H1 (cell line): ENCODE measurements around the gene TBC1D3I. TPM values are rescaled to one million over a fixed set of nuclear protein-coding genes. Genes with fewer than 3 reads are reported as not detected.
"Not testable (repeated sequence)": the region's sequence is repeated elsewhere in the genome, so short reads cannot be mapped to it uniquely, and the experiment has no call there.

Source experiments
- CTCF ChIA-PET: fragments of 300-600 bp; sonication (Branson Sonifier 250); formaldehyde crosslinking; loops from one replicate; lab custom pipeline; 2021; ENCODE audit not compliant: partially characterized antibody; lab: Charles Lee
- POLR2A ChIA-PET: fragments of 300-600 bp; sonication (Branson Sonifier 250); formaldehyde crosslinking; loops from one replicate; lab custom pipeline; 2021; ENCODE audit warnings: inconsistent platforms; ENCODE audit not compliant: partially characterized antibody; lab: Charles Lee
- DNase-seq, 2 experiments: peaks; one replicate each; pipeline versions ENCODE4 v3.0.0 to v3.0.0-alpha.2; 2010 to 2022; ENCODE audit warnings: low spot score in 2 of 2, low read depth in 1 of 2, mixed read lengths in 1 of 2
- FAIRE-seq: peaks from 2 replicates; lab custom pipeline; 2011; peaks lifted over from hg19 to GRCh38; lab: Jason Lieb, UNC
- H2AFZ ChIP-seq: 2 replicates; pipeline ENCODE4 v1.8.1; 2012; ENCODE audit warnings: low read length, inconsistent platforms
- H2AK5ac ChIP-seq: 2 replicates; pipeline ENCODE4 v1.6.1; 2013; ENCODE audit warnings: low read depth, low read length
- H2BK120ac ChIP-seq: replicated peaks from 2 replicates; pipeline ENCODE3; 2013; ENCODE audit warnings: low read depth, low read length, inconsistent platforms
- H2BK12ac ChIP-seq: 2 replicates; pipeline ENCODE4 v1.6.1; 2013; ENCODE audit warnings: low read depth, low read length
- H2BK15ac ChIP-seq: 2 replicates; pipeline ENCODE4 v1.6.1; 2013; ENCODE audit warnings: low read length
- H2BK20ac ChIP-seq: 2 replicates; pipeline ENCODE4 v1.6.1; 2013; ENCODE audit warnings: low read length
- H2BK5ac ChIP-seq: 2 replicates; pipeline ENCODE4 v1.6.1; 2013; ENCODE audit warnings: low read depth, low read length
- H3K14ac ChIP-seq: 2 replicates; pipeline ENCODE4 v1.6.1; 2013; ENCODE audit warnings: inconsistent platforms; ENCODE audit not compliant: insufficient read length
- H3K18ac ChIP-seq: 2 replicates; pipeline ENCODE4 v1.6.1; 2013; ENCODE audit warnings: low read length; ENCODE audit errors: extremely low read depth
- H3K23ac ChIP-seq: 2 replicates; pipeline ENCODE4 v1.6.1; 2013; ENCODE audit warnings: inconsistent platforms; ENCODE audit not compliant: insufficient read length
- H3K23me2 ChIP-seq: 2 replicates; pipeline ENCODE4 v1.6.1; 2013; ENCODE audit warnings: low read depth, low read length
- H3K27ac ChIP-seq: 2 replicates; pipeline ENCODE4 v1.6.1; 2011; ENCODE audit warnings: low read depth, low read length, inconsistent platforms
- H3K27me3 ChIP-seq, 4 experiments: replicated peaks in 1 of 4; 1 replicate in 1 of 4; 2 replicates in 3 of 4; pipeline versions ENCODE4 v1.6.1 to v1.8.1; 2011 to 2013; ENCODE audit warnings: low read length in 3 of 4, mild to moderate bottlenecking in 3 of 4, inconsistent platforms in 2 of 4, mixed read lengths in 2 of 4, moderate library complexity in 1 of 4; ENCODE audit not compliant: control insufficient read depth in 3 of 4, insufficient read depth in 3 of 4; ENCODE audit errors: extremely low read depth in 1 of 4
- H3K36me3 ChIP-seq, 4 experiments: 2 replicates each; pipeline versions ENCODE4 v1.6.1 to v1.8.1; 2011 to 2013; ENCODE audit warnings: mild to moderate bottlenecking in 4 of 4, low read length in 3 of 4, moderate library complexity in 2 of 4, control low read depth in 1 of 4, inconsistent platforms in 1 of 4; ENCODE audit not compliant: insufficient read depth in 4 of 4, control insufficient read depth in 2 of 4
- H3K4ac ChIP-seq: replicated peaks from 2 replicates; pipeline ENCODE3; 2013; ENCODE audit warnings: low read length, low read depth, mixed read lengths, inconsistent platforms; ENCODE audit not compliant: insufficient read length
- H3K4me1 ChIP-seq, 4 experiments: replicated peaks in 1 of 4; 1 replicate in 1 of 4; 2 replicates in 3 of 4; pipeline versions ENCODE4 v1.6.1 to v1.8.1; 2011 to 2013; ENCODE audit warnings: low read length in 3 of 4, inconsistent platforms in 2 of 4, mixed read lengths in 1 of 4; ENCODE audit not compliant: insufficient read depth in 4 of 4, control insufficient read depth in 3 of 4
- H3K4me2 ChIP-seq, 2 experiments: 2 replicates each; pipeline versions ENCODE4 v1.6.1 to v1.8.1; 2011 to 2013; ENCODE audit warnings: low read depth in 2 of 2, low read length in 2 of 2, control low read depth in 1 of 2, inconsistent platforms in 1 of 2, mild to moderate bottlenecking in 1 of 2; ENCODE audit not compliant: insufficient read depth in 1 of 2
- H3K4me3 ChIP-seq, 4 experiments: fragments of 200-600, 300-600 bp in 1 of 4; sonication (generic), shearing (Covaris generic), sonication (Bioruptor Twin) in 1 of 4; 2 replicates each; pipeline versions ENCODE4 v1.5.1 to v1.8.1; 2011 to 2016; ENCODE audit warnings: low read length in 4 of 4, low read depth in 3 of 4, control low read depth in 2 of 4, inconsistent platforms in 2 of 4, mild to moderate bottlenecking in 2 of 4, mixed read lengths in 1 of 4, moderate library complexity in 1 of 4; ENCODE audit not compliant: insufficient read depth in 2 of 4; ENCODE audit errors: extremely low read depth in 1 of 4
- H3K56ac ChIP-seq: replicated peaks from 2 replicates; pipeline ENCODE3; 2013; ENCODE audit warnings: low read depth, mild to moderate bottlenecking, mixed read lengths, low read length, inconsistent platforms; ENCODE audit not compliant: insufficient read length
- H3K79me1 ChIP-seq: 2 replicates; pipeline ENCODE4 v1.6.1; 2013; ENCODE audit warnings: low read depth, low read length, control low read depth
- H3K79me2 ChIP-seq, 2 experiments: 2 replicates each; pipeline versions ENCODE4 v1.6.1 to v1.8.1; 2012 to 2013; ENCODE audit warnings: low read length in 2 of 2, mild to moderate bottlenecking in 2 of 2, inconsistent platforms in 1 of 2; ENCODE audit not compliant: insufficient read depth in 2 of 2, control insufficient read depth in 1 of 2
- H3K9ac ChIP-seq, 4 experiments: replicated peaks in 1 of 4; 1 replicate in 1 of 4; 2 replicates in 3 of 4; pipeline versions ENCODE4 v1.6.1 to v1.8.1; 2011 to 2013; ENCODE audit warnings: low read depth in 3 of 4, low read length in 3 of 4, control low read depth in 2 of 4, mild to moderate bottlenecking in 2 of 4, moderate library complexity in 2 of 4, inconsistent platforms in 1 of 4; ENCODE audit errors: extremely low read depth in 1 of 4
- H3K9me3 ChIP-seq, 2 experiments: 2 replicates each; pipeline versions ENCODE4 v1.6.1 to v1.8.1; 2012 to 2013; ENCODE audit warnings: mild to moderate bottlenecking in 2 of 2, moderate library complexity in 2 of 2, control low read depth in 1 of 2, inconsistent platforms in 1 of 2, low read depth in 1 of 2, low read length in 1 of 2, mixed read lengths in 1 of 2; ENCODE audit not compliant: insufficient read depth in 2 of 2
- H4K20me1 ChIP-seq, 2 experiments: replicated peaks in 1 of 2; 2 replicates each; pipeline versions ENCODE3 to v1.8.1; 2011 to 2013; ENCODE audit warnings: inconsistent platforms in 2 of 2, low read length in 2 of 2, mild to moderate bottlenecking in 1 of 2; ENCODE audit not compliant: insufficient read depth in 2 of 2, control insufficient read depth in 1 of 2
- H4K5ac ChIP-seq: 2 replicates; pipeline ENCODE4 v1.6.1; 2013; ENCODE audit warnings: low read length, low read depth, mixed read lengths, inconsistent platforms; ENCODE audit not compliant: insufficient read length
- H4K8ac ChIP-seq: 2 replicates; pipeline ENCODE4 v1.8.0; 2013; ENCODE audit warnings: mild to moderate bottlenecking, moderate library complexity, low read length, inconsistent platforms; ENCODE audit not compliant: insufficient read depth; ENCODE audit errors: extremely low read depth
- H4K91ac ChIP-seq: replicated peaks from 2 replicates; pipeline ENCODE3; 2013; ENCODE audit warnings: low read length, mixed read lengths, inconsistent platforms; ENCODE audit not compliant: insufficient read length
- WGBS, 2 experiments: shearing (Covaris generic) in 1 of 2; methylation state at CpG; one replicate each; pipeline versions ENCODE4 v1.1.6 to v1.1.7; 2013 to 2015; ENCODE audit warnings: low lambda C conversion rate in 2 of 2, mixed read lengths in 2 of 2, inconsistent platforms in 1 of 2, low coverage in 1 of 2, missing lambda C conversion rate in 1 of 2; ENCODE audit not compliant: insufficient replicate concordance in 2 of 2, insufficient coverage in 1 of 2, insufficient read length in 1 of 2; ENCODE audit errors: extremely low coverage in 1 of 2, missing lambda C conversion rate in 1 of 2; 5-methylcytosine and 5-hydroxymethylcytosine counted together
- polyA plus RNA-seq, 7 experiments: library from polyadenylated mRNA; depleted of rRNA in 3 of 7; stranded (reverse) in 5 of 7; unstranded in 2 of 7; fragments of >200 nt in 5 of 7; fragments of 200-250 nt in 2 of 7; gene quantifications; 1 replicate in 5 of 7; 2 replicates in 1 of 7; 4 replicates in 1 of 7; pipeline versions ENCODE4 v1.2.1 to v1.2.3, GENCODE V29; 2011 to 2013; ENCODE audit warnings: missing spikeins in 2 of 7, mixed read lengths in 2 of 7
- total RNA-seq: library from RNA; stranded (reverse); fragmentation: NEBNext Ultra II Directional; extraction: Animal tissue kit (Norgen Biotek cat#: 25700); gene quantifications from 2 replicates; pipeline ENCODE4 v1.2.1, GENCODE V29; 2021

The TBC1D3I gene
- total and polyA plus RNA-seq, 2 of the 8 experiments (the other 6 are each of a cell fraction or from before 2014, with no cell fraction given): 2.3 TPM; not detected in 1

DNA sequence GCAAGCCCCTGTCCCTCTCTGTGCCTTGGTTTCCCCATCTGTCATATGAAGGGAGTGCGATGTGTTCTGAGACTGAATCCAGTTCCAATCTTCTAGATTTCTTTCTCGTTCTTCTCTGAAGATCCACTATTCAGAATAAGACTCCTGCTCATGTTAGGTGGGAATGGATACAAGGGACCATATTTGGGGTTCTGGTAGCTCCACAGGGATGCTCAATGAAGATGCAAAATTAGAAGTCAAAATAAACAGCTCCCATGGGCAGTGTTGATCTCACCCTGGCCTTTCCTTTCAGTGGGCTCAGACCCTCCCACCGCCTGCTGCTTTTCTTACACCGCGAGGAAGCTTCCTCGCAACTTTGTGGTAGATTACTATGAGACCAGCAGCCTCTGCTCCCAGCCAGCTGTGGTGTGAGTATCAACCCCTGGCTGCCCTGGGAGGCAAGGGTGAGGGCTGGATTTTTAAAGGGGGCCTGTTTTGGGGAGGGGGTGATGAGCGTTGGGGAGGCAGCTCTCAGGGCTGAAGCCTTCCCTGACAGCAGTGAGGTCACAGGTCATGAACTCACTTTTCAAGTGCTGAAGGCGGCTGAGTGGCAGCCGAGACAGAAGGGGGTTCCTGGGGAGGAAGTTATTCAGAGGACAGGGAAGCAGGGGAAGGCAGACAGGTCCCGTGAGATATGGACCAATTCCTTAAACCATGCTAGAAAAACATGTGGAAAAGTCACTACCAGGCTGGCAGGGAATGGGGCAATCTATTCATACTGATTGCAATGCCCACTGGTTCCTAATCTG lies 52.7 kb downstream of the TBC1D3I start:
- H2BK15ac ChIP-seq, H4K8ac ChIP-seq, FAIRE-seq, H3K14ac ChIP-seq, H3K18ac ChIP-seq, H3K36me3 ChIP-seq, H3K9me3 ChIP-seq, DNase-seq, H2BK120ac ChIP-seq, POLR2A ChIA-PET, H3K27me3 ChIP-seq, H2AFZ ChIP-seq, H3K79me2 ChIP-seq, CTCF ChIA-PET, H4K5ac ChIP-seq, H3K4me3 ChIP-seq, H3K56ac ChIP-seq, H3K4ac ChIP-seq, H3K4me1 ChIP-seq, H3K27ac ChIP-seq, H3K9ac ChIP-seq, H4K20me1 ChIP-seq, H2BK12ac ChIP-seq, H4K91ac ChIP-seq, H3K79me1 ChIP-seq, H3K23me2 ChIP-seq, H2BK5ac ChIP-seq, H2AK5ac ChIP-seq, H3K4me2 ChIP-seq, H2BK20ac ChIP-seq, H3K23ac ChIP-seq: not testable (repeated sequence)
- WGBS, 2 experiments: 88% methylated on average over 9 of the region's 10 CpGs; no CpG with 5 or more reads in 1 of the 2 experiments
